Measurements from ENCODE around the gene APOBEC3B.
A peak's percentile ranks its signal among the peaks of the same experiment; 100 is the strongest.
"Not testable (repeated sequence)": the region's sequence is repeated elsewhere in the genome, so short reads cannot be mapped to it uniquely, and the experiment has no call there.

Gene APOBEC3B

DNA sequence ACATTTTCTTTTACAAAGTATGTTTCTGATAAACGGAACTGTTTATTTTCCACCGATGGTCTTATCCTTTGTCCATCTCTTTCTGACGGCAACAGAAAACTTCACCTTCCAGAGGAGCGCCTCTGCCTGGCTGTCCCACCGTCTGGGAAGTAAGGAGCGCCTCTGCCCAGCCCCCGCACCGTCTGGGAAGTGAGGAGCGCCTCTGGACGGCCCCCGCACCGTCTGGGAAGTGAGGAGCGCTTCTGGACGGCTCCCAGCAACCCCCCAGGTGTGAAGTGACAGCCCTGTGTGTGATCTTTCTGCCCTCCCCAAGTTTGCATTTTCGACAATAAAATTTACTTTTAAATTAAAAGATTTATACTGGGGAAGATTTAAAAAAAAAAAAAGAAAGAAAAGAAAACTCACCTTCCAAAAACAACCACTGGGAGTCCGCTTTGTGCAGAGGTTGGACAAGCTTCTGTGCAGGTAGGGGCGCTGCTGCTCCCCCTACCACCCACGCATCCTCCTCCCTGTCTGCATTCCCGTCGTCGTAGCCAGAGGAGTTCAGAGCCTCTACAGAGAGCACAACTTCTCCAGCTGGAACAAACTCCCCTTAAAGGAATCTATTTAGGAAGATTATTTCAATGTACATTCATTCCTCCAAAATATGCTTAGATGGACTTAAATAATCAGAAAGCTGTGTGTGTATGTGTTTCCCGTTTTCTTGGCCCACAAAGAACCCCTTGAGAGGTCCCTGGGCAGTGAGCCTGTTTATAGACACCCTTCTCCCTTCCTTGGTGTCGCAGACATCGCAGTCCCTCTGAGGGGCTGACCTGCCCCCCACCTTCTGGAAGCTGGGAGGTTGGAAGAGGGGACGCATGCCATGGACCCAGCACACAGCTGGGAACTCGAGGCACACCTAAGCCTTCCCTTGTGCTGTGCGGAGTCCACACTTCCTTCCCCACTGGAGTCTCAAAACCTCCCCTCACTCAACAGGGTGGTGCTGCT lies 849 bp upstream of the APOBEC3B start:
- CTCF ChIA-PET: interaction anchor here (0.6 to 1.0 kb wide), 5 partner anchors 57 to 1020 kb away, joined by 3 to 4 read pairs (median 4); no protein-coding TSS in a partner anchor

DNA sequence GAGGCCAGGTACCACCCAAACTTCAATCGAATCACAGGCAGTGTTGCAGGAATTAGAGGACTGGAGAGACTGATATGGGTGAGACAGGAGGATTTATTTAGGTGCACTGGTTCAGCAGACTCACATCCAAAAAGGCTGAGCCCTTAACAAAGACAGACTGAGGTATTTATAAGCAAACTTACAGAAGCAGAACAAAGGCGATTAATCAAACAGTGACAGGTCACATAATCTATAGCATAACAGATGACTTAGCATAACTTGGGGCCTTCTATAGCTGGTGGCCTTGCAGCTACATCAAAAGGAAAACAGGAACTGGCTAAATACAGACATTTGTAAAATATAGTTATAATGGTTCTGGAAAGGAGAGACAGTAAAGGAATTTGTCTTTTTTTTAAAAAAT lies 2.1 kb downstream of the APOBEC3B start:
- no peak for DNase-seq (ENCODE audit: low spot score)
- TF ChIP-seq, protein P1, sequence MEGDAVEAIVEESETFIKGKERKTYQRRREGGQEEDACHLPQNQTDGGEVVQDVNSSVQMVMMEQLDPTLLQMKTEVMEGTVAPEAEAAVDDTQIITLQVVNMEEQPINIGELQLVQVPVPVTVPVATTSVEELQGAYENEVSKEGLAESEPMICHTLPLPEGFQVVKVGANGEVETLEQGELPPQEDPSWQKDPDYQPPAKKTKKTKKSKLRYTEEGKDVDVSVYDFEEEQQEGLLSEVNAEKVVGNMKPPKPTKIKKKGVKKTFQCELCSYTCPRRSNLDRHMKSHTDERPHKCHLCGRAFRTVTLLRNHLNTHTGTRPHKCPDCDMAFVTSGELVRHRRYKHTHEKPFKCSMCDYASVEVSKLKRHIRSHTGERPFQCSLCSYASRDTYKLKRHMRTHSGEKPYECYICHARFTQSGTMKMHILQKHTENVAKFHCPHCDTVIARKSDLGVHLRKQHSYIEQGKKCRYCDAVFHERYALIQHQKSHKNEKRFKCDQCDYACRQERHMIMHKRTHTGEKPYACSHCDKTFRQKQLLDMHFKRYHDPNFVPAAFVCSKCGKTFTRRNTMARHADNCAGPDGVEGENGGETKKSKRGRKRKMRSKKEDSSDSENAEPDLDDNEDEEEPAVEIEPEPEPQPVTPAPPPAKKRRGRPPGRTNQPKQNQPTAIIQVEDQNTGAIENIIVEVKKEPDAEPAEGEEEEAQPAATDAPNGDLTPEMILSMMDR (conservative IDR thresholded peaks at IDR 0.05; ENCODE audit: low read depth): no peak
- no peak overlapping the region for H3K27ac ChIP-seq
- ChIA-PET POLR2A (ENCODE audit: low non-redundant PET) (no interaction called here), CTCF (interaction anchor here (0.7 kb wide), 1 partner anchor 117 kb away, joined by 3 read pairs; no protein-coding TSS in a partner anchor)

More for the DNA sequence above, 849 bp upstream of the APOBEC3B start:
- peak overlapping the region; percentile 86 for H3K27ac ChIP-seq
- TF ChIP-seq, protein P1 (conservative IDR thresholded peaks at IDR 0.05; ENCODE audit: low read depth): no peak
- POLR2A ChIA-PET (ENCODE audit: low non-redundant PET): no interaction called here
- peak; percentile 41 for DNase-seq (ENCODE audit: low spot score)

DNA sequence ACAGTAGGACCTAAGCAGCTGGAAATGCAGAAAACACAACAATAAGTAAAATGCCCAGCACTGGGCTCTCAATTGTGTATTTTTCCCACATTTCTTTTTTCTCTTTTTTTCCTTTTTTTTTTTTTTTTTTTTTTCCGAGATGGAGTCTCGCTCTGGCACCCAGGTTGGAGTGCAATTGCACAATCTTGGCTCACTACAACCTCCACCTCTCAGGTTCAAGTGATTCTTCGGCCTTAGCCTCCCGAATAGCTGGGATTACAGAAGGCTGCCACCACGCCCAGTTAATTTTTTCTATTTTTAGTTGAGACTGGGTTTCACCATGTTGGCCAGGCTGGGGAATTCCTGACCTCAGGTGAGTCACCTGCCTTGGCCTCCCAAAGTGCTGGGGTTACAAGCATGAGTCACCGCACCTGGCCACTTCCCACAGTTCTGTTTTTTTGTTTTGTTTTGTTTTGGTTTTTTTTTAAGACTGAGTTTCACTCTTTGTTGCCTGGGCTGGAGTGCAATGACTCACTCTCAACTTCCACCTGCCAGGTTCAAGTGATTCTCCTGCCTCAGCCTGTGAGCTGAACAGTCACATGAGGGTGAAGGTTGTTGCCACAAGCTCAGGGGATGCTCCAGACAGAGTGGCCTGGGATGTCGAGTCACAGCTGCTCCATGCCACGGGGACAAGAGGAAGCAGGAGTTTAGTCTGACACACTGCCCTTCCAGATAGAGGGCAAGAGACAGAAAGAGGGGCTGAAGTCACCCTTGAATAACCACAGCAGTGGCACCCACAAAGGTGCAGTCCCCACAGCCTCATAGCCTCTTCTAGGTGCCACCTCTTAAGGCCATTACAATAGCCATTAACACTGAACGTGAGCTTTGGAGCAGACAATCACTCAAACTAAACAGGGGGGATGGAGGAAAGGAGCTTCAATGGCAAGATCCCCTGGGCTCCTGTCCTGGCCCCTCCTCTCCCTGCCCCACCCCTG lies 2.9 kb downstream of the APOBEC3B start:
- peak; percentile 57 for DNase-seq (ENCODE audit: low spot score)
- POLR2A ChIA-PET (ENCODE audit: low non-redundant PET): not testable (repeated sequence)
- H3K27ac ChIP-seq: peak overlapping the region; percentile 72
- CTCF ChIA-PET: interaction anchor here (0.6 to 0.7 kb wide), 2 partner anchors 123 to 787 kb away, joined by 3 to 6 read pairs; no protein-coding TSS in a partner anchor

DNA sequence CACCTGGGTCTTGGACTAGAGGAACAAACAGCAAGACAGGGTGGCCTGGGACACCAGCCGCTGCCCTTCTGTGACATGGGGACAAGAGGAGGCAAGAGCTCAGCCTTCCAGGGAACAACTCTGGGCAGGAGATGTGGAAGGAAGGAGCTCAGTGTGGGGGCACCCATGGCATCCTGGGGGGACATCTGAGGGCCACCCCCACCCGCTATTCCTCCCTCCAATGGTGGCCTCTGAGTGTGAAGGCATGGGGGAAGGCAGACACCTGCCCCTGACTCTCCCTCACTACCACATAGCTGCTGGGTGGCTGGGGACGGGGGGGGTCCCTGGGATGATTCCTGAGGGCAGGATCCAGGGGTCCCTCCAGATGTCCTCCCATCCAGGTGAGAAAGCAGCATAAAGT lies 4.5 kb downstream of the APOBEC3B start:
- TF ChIP-seq, protein P1 (conservative IDR thresholded peaks at IDR 0.05; ENCODE audit: low read depth): no peak
- ChIA-PET CTCF (no interaction called here), POLR2A (ENCODE audit: low non-redundant PET) (no interaction called here)
- no peak for DNase-seq (ENCODE audit: low spot score)
- H3K27ac ChIP-seq: no peak overlapping the region

DNA sequence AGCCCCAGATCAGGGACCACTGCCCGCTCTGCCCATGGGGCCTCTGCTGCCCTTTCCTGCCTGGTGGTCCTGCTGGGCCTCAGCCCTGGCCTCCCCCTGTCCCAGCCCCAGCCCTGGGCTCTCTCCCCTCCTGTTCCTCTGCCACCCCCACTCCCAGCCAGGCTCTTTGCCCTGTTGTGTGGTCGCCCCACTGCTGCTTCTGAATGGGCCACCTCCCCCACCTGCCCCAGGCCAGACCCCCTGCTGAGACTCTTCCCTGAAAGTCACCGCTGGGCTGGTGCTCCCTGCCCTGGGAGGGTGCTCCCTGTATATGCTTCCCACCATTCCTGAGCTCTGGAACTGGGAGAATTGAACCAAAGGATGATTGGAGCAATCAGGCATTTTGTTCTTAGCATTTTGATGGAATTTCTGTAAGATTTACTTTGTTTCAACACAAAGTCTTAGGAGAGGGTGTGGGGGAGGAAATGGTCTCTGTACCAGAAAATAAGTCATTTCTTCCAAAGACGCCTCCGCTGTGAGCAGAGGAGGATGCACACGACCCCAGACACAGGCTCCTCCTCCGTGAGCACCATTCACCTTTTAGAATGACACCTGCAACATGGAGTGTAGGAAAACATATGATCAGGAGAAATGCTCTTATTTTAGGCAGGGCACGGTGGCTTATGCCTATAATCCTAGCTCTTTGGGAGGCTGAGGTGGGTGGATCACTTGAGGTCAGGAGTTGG lies 5.2 kb downstream of the APOBEC3B start:
- ChIA-PET CTCF (interaction anchor here (0.7 kb wide), 1 partner anchor 547 kb away, joined by 3 read pairs; no protein-coding TSS in a partner anchor), POLR2A (ENCODE audit: low non-redundant PET) (no interaction called here)
- no peak overlapping the region for H3K27ac ChIP-seq
- TF ChIP-seq, protein P1 (conservative IDR thresholded peaks at IDR 0.05; ENCODE audit: low read depth): no peak
- DNase-seq (ENCODE audit: low spot score): no peak

DNA sequence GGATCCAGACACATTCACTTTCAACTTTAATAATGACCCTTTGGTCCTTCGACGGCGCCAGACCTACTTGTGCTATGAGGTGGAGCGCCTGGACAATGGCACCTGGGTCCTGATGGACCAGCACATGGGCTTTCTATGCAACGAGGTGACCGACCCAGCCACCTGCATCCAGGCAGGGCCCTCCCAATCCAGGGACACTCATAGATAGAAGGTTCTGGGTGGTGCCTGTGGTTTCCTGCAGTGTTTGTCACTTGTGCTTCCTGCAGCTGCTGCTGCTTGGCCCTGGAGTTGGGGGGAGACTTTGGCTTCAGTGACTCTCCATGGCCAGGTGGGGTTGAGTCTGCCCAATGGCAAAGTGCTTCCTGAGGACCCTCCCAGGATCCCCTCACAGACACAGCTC lies 7.3 kb downstream of the APOBEC3B start:
- no peak overlapping the region for H3K27ac ChIP-seq
- DNase-seq (ENCODE audit: low spot score): no peak
- CTCF ChIA-PET: no interaction called here
- POLR2A ChIA-PET (ENCODE audit: low non-redundant PET): no interaction called here
- TF ChIP-seq, protein P1 (conservative IDR thresholded peaks at IDR 0.05; ENCODE audit: low read depth): no peak

DNA sequence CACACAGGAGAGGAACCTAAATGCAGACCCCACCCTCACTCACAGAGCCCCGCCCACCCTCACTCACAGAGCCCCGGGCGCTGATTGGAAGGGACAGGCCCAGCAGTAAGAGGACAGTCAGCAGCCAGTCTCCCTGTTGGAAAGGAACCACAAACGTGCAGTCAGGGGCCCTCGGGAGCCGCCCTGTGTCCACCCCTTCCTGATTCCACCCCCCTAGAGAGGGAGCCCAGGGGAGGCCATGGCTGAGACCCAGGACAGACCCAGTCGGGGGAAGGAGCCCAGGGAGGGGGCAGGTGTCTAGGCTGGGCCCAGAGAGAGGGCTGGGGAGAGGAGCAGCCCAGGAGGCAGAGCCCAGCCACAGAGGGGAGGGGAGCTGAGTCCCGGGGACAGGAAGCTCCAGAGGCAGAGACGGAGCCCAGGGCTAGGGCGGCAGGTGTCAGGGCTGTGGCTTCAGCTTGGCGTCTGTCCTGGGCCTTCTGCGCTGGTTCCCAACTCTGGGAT lies 10.8 kb downstream of the APOBEC3B start:
- POLR2A ChIA-PET (ENCODE audit: low non-redundant PET); H3K27ac ChIP-seq; DNase-seq (ENCODE audit: low spot score): not testable (repeated sequence)
- CTCF ChIA-PET: interaction anchor here (0.6 kb wide), 1 partner anchor 74 kb away, joined by 5 read pairs; no protein-coding TSS in a partner anchor
